OCI-LY7 (cell line): ENCODE data around the gene RPRD1B. TPM values are rescaled to one million over a fixed set of nuclear protein-coding genes. Genes with fewer than 3 reads are reported as not detected.

Experiments used
- BruUV-seq: library from RNA; stranded (reverse); fragments of 400-500 nt; replicated peaks from 2 replicates; lab custom pipeline; 2021; lab: Mats Ljungman, UMichigan
- CTCF ChIA-PET: fragments of 300-600 bp; sonication (Branson Sonifier 250); formaldehyde crosslinking; loops from one replicate; lab custom pipeline; 2022; ENCODE audit warnings: antibody characterized with exemption; ENCODE audit not compliant: unreplicated experiment; lab: Charles Lee
- POLR2A ChIA-PET: fragments of 300-600 bp; sonication (Branson Sonifier 250); formaldehyde crosslinking; loops from one replicate; lab custom pipeline; 2022; ENCODE audit warnings: antibody characterized with exemption; lab: Charles Lee
- DNase-seq: peaks from one replicate; pipeline ENCODE4 v3.0.0-alpha.2; 2015; ENCODE audit warnings: low spot score
- H2AFZ ChIP-seq: fragments of 200-600 bp; sonication (generic), shearing (Covaris generic); 2 replicates; pipeline ENCODE4 v1.6.1; 2014; ENCODE audit warnings: mild to moderate bottlenecking, antibody characterized with exemption, low read length, moderate library complexity
- H3K27ac ChIP-seq: fragments of 200-600 bp; sonication (generic); 2 replicates; pipeline ENCODE4 v1.5.1; 2014; ENCODE audit warnings: mixed run types, low read depth, mild to moderate bottlenecking, moderate library complexity, low read length, inconsistent platforms; ENCODE audit not compliant: poor library complexity, severe bottlenecking
- H3K36me3 ChIP-seq: fragments of 200-600 bp; sonication (generic); 2 replicates; pipeline ENCODE4 v1.6.1; 2014; ENCODE audit warnings: mild to moderate bottlenecking, antibody characterized with exemption, low read length, moderate library complexity, mixed read lengths; ENCODE audit not compliant: insufficient read depth
- H3K4me1 ChIP-seq: fragments of 200-600 bp; sonication (generic); 2 replicates; pipeline ENCODE4 v1.5.1; 2014; ENCODE audit warnings: mild to moderate bottlenecking, low read length; ENCODE audit not compliant: insufficient read depth, poor library complexity, severe bottlenecking
- H3K4me2 ChIP-seq: fragments of 200-600 bp; sonication (generic); 2 replicates; pipeline ENCODE4 v1.6.1; 2014; ENCODE audit warnings: mild to moderate bottlenecking, low read length
- H3K4me3 ChIP-seq: fragments of 200-600 bp; sonication (generic); 2 replicates; pipeline ENCODE4 v1.5.1; 2014; ENCODE audit warnings: mild to moderate bottlenecking, low read depth, low read length; ENCODE audit not compliant: poor library complexity, severe bottlenecking
- H3K79me2 ChIP-seq: fragments of 200-600 bp; sonication (generic); 2 replicates; pipeline ENCODE4 v1.6.1; 2016; ENCODE audit warnings: low read depth, mild to moderate bottlenecking, low read length, moderate library complexity, mixed read lengths; ENCODE audit not compliant: insufficient read depth
- H3K9me2 ChIP-seq: fragments of 200-600 bp; sonication (generic); 2 replicates; pipeline ENCODE4 v1.6.1; 2016; ENCODE audit warnings: mild to moderate bottlenecking, low read length, mixed read lengths; ENCODE audit not compliant: insufficient read depth
- H3K9me3 ChIP-seq: fragments of 200-600 bp; sonication (generic); 2 replicates; pipeline ENCODE4 v1.6.1; 2014; ENCODE audit warnings: mild to moderate bottlenecking, mixed run types, low read length, mixed read lengths
- H4K20me1 ChIP-seq: fragments of 200-600 bp; sonication (generic); 2 replicates; pipeline ENCODE4 v1.6.1; 2014; ENCODE audit warnings: mild to moderate bottlenecking, antibody characterized with exemption, low read length, moderate library complexity, mixed read lengths; ENCODE audit not compliant: insufficient read depth
- EZH2phosphoT487 ChIP-seq: fragments of 200-600 bp; sonication (generic); IDR thresholded peaks from 2 replicates; pipeline ENCODE4 v1.6.1; 2018; ENCODE audit warnings: low read depth, borderline replicate concordance, mild to moderate bottlenecking, mixed run types, antibody characterized with exemption, low read length, moderate library complexity, mixed read lengths
- intact Hi-C: fragments of 100-400 bp; cut with micrococcal nuclease; formaldehyde crosslinking; loops from one replicate; pipeline ENCODE4 v1.10.0; 2022; ENCODE audit not compliant: unreplicated experiment
- total RNA-seq, 2 experiments: library from RNA; depleted of rRNA in 1 of 2; stranded (reverse); fragments of >200 nt in 1 of 2; shearing (Covaris generic) in 1 of 2; gene quantifications; 2 replicates each; pipeline ENCODE4 v1.2.3, GENCODE V29; 2014 to 2022
- TF ChIP-seq, protein P1 (sequence below): fragments of 200-600 bp; sonication (generic); conservative IDR thresholded peaks from 2 replicates; pipeline ENCODE4 v1.5.1; 2014; ENCODE audit warnings: mild to moderate bottlenecking, antibody characterized with exemption, low read length, moderate library complexity, mixed read lengths

The RPRD1B gene
- total RNA-seq, 2 experiments from 2014 or later: 45.6 to 67.9 TPM

GRCh38 chr20:38119446-38119845, 85.9 kb downstream of the RPRD1B start:
- TF ChIP-seq, protein P1, sequence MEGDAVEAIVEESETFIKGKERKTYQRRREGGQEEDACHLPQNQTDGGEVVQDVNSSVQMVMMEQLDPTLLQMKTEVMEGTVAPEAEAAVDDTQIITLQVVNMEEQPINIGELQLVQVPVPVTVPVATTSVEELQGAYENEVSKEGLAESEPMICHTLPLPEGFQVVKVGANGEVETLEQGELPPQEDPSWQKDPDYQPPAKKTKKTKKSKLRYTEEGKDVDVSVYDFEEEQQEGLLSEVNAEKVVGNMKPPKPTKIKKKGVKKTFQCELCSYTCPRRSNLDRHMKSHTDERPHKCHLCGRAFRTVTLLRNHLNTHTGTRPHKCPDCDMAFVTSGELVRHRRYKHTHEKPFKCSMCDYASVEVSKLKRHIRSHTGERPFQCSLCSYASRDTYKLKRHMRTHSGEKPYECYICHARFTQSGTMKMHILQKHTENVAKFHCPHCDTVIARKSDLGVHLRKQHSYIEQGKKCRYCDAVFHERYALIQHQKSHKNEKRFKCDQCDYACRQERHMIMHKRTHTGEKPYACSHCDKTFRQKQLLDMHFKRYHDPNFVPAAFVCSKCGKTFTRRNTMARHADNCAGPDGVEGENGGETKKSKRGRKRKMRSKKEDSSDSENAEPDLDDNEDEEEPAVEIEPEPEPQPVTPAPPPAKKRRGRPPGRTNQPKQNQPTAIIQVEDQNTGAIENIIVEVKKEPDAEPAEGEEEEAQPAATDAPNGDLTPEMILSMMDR: no peak
- TF ChIP-seq EZH2phosphoT487: no peak
- Histone ChIP-seq H3K4me2 (no peak overlapping the region), H3K36me3 (no peaks in the 10 kb centered on the region), H3K9me2 (no peaks in the 10 kb centered on the region), H3K4me3 (no peak overlapping the region), H3K9me3 (no peaks in the 10 kb centered on the region), H3K27ac (no peak overlapping the region), H4K20me1 (no peaks in the 10 kb centered on the region), H2AFZ (no peak overlapping the region), H3K4me1 (no peaks in the 10 kb centered on the region), H3K79me2 (no peaks in the 10 kb centered on the region)
- BruUV-seq: no TSS peak
- no peak for DNase-seq
- ChIA-PET POLR2A (no interaction called here), CTCF (no interaction called here)
- intact Hi-C loops: no loop called here

DNA sequence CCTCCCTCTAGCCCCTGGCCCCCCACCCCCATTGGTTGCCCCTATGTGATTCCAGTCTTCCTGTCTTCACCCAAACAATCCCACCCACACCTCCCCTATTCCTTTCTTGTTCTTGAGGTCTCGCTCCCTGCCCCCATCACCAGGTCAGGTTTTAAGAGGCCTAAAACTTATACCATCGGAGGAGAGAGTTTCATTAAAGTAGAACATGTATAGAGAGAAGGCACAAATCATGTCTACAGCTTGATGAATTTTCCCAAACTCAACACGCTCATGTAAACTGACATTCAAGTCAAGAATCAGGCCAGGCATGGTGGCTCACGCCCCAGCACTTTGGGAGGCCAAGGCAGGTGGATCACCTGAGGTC, 87.1 kb downstream of the RPRD1B start:
- H3K9me2 ChIP-seq: no peaks in the 10 kb centered on the region
- ChIA-PET POLR2A (no interaction called here), CTCF (no interaction called here)
- H3K27ac ChIP-seq: no peak overlapping the region
- H3K36me3 ChIP-seq: no peaks in the 10 kb centered on the region
- H3K4me3 ChIP-seq: no peak overlapping the region
- BruUV-seq: no TSS peak
- H3K4me2 ChIP-seq: no peak overlapping the region
- H2AFZ ChIP-seq: no peak overlapping the region
- no peak for DNase-seq
- H4K20me1 ChIP-seq: no peaks in the 10 kb centered on the region
- H3K9me3 ChIP-seq: no peaks in the 10 kb centered on the region
- TF ChIP-seq EZH2phosphoT487: no peak
- TF ChIP-seq, protein P1: no peak
- no peaks in the 10 kb centered on the region for H3K79me2 ChIP-seq
- H3K4me1 ChIP-seq: no peaks in the 10 kb centered on the region
- intact Hi-C loops: no loop called here

- Histone ChIP-seq H3K4me2 (no peak overlapping the region), H3K36me3 (no peaks in the 10 kb centered on the region), H3K4me3 (no peak overlapping the region), H3K4me1 (no peaks in the 10 kb centered on the region), H3K9me2 (no peaks in the 10 kb centered on the region), H3K27ac (no peak overlapping the region), H3K9me3 (no peaks in the 10 kb centered on the region), H4K20me1 (no peaks in the 10 kb centered on the region), H2AFZ (no peak overlapping the region), H3K79me2 (no peaks in the 10 kb centered on the region)
- no peak for TF ChIP-seq EZH2phosphoT487
- TF ChIP-seq, protein P1: no peak
- ChIA-PET POLR2A (interaction anchor here (0.5 kb wide), 1 partner anchor 631 kb away, joined by 3 read pairs; no protein-coding TSS in a partner anchor), CTCF (no interaction called here)
- no peak for DNase-seq
- intact Hi-C loops: no loop called here
- no TSS peak for BruUV-seq
Observed at GRCh38 chr20:38121741-38122140, 88.2 kb downstream of the RPRD1B start.
